ENCODE data around the gene ST8SIA1.

Gene ST8SIA1

GRCh38 chr12:22332202-22332601 is 2.3 kb downstream of the ST8SIA1 start:
- no peak for DNase-seq (ENCODE audit: low spot score)

DNA sequence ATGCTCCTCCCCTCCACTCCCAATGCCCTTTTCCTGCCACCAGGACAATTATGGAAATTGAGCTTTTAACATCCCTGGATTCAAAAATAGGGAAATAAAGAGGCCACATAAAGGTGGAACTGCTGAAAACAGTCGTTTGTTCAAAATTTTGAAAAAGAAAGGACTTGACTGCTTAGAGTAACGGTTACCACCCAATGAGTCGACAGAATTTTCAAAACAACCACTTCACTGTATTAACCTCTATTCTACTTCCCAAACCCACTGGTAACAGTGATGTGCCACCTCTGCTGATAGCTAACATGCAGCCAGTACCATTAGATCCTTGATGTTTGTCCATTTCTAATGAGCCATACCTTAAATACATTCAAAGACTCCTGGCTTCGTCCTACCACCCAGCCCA is 4.9 kb downstream of the ST8SIA1 start:
- no peak for DNase-seq (ENCODE audit: low spot score)

DNA sequence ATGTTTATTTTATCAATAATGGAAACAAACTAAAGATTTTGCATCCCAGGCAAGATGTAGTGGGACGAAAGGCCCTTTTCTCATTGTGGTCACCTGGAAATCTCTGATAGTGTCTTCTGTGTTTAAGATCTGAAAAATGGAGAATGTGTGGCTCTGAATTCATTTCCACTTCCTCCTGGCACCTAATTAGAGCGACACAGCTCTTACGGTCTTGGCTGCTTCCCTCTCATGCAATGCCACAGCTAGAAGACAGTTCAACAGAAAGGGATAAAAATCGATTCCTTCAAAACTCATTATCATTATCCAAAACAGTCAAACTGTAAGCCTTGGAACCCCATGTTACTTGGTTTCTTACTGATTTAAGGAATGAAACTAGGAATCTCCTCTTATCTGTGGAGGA is 9.3 kb downstream of the ST8SIA1 start:
- no peak for DNase-seq (ENCODE audit: low spot score)

DNA sequence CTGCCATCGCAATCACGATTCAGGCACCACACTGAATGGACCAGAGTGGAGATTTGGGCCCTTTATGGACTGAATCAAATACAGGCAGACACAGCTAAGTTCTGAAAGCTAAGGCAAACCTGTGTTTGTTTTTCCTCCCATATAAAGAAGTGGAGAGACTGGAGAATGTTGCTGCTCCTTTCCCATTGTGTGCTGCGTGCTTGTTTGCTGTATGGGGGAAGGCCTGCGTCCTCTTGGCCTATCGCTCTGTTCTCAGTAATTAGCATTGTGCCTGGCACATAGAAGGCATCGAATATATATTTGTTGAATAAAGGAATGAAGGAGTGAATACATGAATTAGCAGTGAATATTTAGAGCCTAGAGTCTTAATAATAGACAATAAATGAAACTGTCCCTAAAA is 12.4 kb downstream of the ST8SIA1 start:
- no peak for DNase-seq (ENCODE audit: low spot score)

GRCh38 chr12:22321638-22322037 is 12.9 kb downstream of the ST8SIA1 start:
- DNase-seq (ENCODE audit: low spot score), result no peak

GRCh38 chr12:22321018-22321605 is 13.4 kb downstream of the ST8SIA1 start:
- no peak for DNase-seq (ENCODE audit: low spot score)

GRCh38 chr12:22318108-22318737 is 16.3 kb downstream of the ST8SIA1 start:
- no peak for DNase-seq (ENCODE audit: low spot score)

DNA sequence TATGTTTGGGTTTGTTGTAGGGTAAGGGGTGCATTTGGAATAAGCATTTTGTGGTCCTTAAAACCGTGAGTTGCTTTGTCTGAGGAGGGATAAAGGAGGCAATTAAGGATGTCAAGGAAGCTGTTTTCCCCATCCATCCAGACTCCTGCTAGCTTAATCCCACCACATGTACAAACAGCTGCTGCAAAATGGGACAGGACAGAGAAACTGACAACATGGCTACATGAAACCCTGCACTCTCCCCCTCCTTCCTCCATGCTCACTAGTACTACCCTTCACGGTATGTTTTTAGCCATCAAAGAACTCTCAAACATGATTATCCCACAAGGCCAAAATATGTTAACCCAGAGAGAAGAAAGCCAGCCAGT is 20.6 kb downstream of the ST8SIA1 start:
- DNase-seq (ENCODE audit: low spot score), result no peak

DNA sequence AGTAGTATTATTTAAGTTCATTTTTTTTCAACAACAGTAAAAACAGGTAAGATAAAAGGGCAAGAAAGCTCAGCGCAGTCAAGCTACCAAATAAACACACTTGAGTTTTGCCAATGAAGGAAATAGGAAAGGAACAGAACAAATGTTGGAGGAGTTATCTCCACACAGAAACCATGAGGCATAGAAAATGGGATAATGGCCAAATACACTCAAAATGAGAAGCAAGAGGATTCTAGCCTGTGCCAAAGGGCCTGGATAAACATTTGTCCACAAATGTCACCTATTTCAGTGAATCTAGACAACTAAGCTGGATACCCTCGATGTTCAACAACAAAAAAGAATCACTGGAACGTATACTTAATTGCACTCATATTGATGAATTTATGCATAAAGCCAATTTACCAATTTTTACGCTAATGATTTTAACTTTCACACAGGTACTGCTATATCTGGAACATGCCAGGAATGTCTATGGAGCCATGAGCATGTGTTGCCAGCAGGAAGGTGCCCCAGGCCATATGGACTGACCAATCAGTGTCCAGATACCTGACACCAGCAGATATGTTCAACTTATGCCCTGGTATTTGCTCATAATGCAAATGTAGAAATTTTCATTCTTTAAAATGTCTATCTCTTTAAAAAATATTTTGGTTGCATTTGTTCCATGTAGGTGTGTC is 21.1 kb downstream of the ST8SIA1 start:
- DNase-seq (ENCODE audit: low spot score), result no peak

DNA sequence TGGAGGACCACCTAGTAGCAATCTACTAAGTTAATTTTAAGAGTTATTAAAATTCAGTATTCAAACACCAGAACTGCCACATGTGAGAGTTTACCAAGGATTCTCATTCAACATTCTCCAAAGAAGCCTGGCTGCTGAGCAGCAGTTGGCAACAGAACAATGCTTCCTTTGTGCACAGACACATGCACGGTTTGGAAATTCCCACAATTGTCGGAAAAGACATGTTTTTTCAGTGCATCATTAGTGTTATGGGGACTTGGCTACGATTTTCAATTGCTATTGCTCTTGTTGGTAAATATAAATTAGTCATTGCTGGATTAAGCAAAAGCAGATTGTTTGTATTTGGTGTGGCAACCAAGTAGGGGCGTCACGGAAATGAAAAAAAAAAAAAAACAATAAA is 22.2 kb downstream of the ST8SIA1 start:
- no peak for DNase-seq (ENCODE audit: low spot score)

DNA sequence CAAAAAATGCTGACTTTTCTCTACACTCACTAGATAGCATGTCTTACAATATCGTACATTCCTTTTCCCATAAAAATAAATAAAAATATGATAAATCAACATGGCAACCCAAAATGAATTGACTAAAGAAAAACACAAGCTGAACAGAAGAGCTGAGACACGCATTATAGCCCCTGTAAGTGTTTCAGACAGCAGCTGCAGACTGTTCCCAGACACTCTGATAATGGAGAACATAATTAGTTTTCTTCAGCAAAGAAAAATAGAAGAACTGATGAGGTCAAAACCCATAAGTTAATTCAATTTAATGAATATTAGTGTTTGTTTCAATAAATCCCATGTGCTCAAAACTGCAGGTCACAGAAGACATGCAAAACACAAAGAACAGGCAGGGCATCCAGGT is 23.8 kb downstream of the ST8SIA1 start:
- no peak for DNase-seq (ENCODE audit: low spot score)

GRCh38 chr12:22310275-22310674 is 24.2 kb downstream of the ST8SIA1 start:
- DNase-seq (ENCODE audit: low spot score), result no peak

DNA sequence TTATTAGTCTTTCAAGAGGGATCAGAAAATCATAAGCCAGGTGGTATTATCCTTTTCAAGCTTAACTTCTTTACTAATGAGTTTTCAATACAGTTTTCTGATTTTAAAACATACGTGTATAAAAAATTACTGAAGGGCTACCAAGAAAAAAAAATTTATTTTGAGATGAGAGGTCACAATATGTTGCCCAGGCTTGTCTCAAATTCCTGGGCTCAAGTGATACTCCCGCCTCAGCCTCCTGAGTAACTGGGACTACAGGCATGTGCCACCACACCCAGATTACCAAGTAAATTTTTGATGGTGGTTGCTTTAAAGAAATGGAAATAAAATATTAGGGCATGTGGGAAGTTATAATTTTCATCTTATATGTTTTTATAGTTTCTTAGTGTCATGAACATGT is 26.7 kb downstream of the ST8SIA1 start:
- no peak for DNase-seq (ENCODE audit: low spot score)

DNA sequence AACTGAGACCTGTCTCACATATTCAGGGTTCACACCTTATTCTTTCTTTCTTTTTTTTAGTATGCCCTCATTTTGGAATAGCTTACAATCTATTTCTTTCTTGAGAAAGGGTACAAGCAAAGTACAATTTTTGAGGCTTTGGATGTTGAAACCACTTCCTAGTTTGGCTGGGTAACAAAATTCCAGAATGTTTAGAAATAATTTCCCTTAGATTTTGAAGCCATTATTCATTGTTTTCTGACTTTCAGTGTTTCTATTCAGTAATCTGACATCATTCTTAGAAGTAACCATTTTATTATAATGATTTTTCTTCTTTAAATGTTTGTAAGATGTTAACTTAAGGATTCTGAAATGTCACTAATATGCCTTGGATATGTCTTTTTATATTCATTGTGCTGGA is 28.2 kb downstream of the ST8SIA1 start:
- no peak for DNase-seq (ENCODE audit: low spot score)

GRCh38 chr12:22304341-22304740 is 30.2 kb downstream of the ST8SIA1 start:
- no peak for DNase-seq (ENCODE audit: low spot score)

DNA sequence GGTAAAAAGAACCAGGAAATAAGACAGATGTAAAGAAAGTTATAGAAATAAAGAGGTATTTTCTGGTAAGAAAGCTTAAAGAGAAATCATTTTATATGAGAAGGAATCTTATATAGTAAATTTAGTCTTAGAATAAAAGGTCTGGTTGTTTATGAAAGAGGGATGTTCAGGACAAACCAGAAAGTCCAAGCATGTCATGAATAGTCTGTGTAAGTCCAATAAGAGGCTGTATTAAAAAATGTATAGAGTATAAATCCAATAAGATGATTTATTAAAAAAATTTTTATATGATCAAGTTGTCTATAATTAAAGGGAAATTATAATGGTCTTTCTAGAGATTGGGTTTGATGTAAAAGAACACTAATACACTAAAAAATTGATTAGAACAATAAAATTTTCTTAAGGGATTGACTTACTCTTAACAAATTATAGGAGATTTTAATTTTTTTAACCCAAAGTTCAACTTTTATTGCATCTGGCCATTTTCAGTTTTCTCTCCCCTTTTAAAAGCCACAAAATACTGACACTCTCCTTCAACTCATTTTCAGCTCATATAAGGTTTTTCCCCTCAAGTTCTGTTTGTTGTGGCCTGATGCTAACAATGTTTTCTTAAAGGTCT is 35.1 kb downstream of the ST8SIA1 start:
- no peak for DNase-seq (ENCODE audit: low spot score)

- DNase-seq (ENCODE audit: low spot score), result no peak
These were observed 45.3 kb downstream of the ST8SIA1 start for GRCh38 chr12:22289250-22289649.

GRCh38 chr12:22287776-22288621 is 46.5 kb downstream of the ST8SIA1 start:
- peak; percentile 3 for DNase-seq (ENCODE audit: low spot score)

DNA sequence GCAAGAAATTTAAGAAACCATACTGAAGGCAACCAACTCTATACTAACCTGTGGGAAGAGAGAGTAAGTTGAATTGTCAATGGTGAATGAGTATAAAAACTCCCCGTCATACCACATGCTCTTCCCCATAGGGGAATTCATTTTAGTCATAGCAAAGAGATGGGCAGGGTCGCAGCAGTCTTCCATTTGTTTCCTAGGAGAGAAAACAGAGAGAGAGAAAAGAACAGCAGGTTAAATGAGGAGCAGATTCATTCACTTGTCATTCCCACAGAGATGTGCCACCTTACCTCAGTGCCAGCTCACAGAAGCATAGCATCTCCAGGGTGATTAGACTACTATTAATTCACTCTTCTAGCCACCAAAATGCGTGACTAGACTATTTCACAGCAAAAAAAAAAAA is 47.4 kb downstream of the ST8SIA1 start:
- no peak for DNase-seq (ENCODE audit: low spot score)

- no peak for DNase-seq (ENCODE audit: low spot score)
These were observed 47.9 kb downstream of the ST8SIA1 start for GRCh38 chr12:22286569-22286968.

GRCh38 chr12:22285846-22286245 is 48.7 kb downstream of the ST8SIA1 start:
- no peak for DNase-seq (ENCODE audit: low spot score)

DNA sequence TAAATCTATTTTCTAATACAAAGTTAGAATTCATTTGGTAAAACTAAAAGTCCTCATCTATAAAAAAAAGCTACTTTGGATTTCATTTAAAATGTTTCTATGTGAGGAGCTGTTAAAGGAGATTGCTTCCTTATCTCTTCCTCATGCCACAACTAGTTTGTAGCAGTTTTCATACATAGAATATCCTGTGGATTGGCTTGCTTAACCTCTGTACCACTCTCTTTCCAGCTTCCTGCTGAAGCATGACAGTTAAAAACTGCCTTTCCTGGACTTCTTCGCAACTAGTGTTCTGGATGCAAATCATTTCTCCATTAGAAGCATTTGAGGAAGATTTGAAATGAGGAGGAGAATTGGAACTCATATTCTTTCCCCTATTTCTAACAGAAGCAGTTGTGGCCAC is 49.6 kb downstream of the ST8SIA1 start:
- no peak for DNase-seq (ENCODE audit: low spot score)

All from activated CD4-positive, alpha-beta T cell treated with anti-CD3 and anti-CD28 coated beads, Interleukin-2, Interleukin-4, amounts not matched to agents 100 ng/mL and 50 ng/mL, durations not matched to agents 16 hours and 8 hours (primary cell).